GM12872 (cell line): ENCODE data around the gene XKR3.

Experiments
- CTCF ChIP-seq: IDR thresholded peaks from 3 replicates; pipeline ENCODE4 v1.5.1; 2011; ENCODE audit warnings: low read depth, mild to moderate bottlenecking, low read length, moderate library complexity; ENCODE audit not compliant: insufficient read depth

XKR3 gene

GRCh38 chr22:16801571-16801970 lies 23.6 kb downstream of the XKR3 start:
- TF ChIP-seq CTCF: no peak

- no peak for TF ChIP-seq CTCF
Observed at GRCh38 chr22:16801088-16801487, 24.1 kb downstream of the XKR3 start.

GRCh38 chr22:16800358-16800757 lies 24.9 kb downstream of the XKR3 start:
- TF ChIP-seq CTCF: no peak

- TF ChIP-seq CTCF: no peak
Observed at GRCh38 chr22:16793831-16794230, 31.4 kb downstream of the XKR3 start.

GRCh38 chr22:16789860-16790493 lies 35.2 kb downstream of the XKR3 start:
- TF ChIP-seq CTCF: no peak

GRCh38 chr22:16783930-16784354 lies 41.3 kb downstream of the XKR3 start:
- TF ChIP-seq CTCF: peak; percentile 63

- no peak for TF ChIP-seq CTCF
Observed at GRCh38 chr22:16783453-16783852, 41.8 kb downstream of the XKR3 start.
